ENCODE results near the gene POU6F2. TPM values are rescaled to one million over a fixed set of nuclear protein-coding genes. Genes with fewer than 3 reads are reported as not detected.

POU6F2 gene
- total and polyA plus RNA-seq, 2 donors (not counting 1 experiment from before 2014, with no cell fraction given) = under 0.01 TPM; not detected in 1

DNA sequence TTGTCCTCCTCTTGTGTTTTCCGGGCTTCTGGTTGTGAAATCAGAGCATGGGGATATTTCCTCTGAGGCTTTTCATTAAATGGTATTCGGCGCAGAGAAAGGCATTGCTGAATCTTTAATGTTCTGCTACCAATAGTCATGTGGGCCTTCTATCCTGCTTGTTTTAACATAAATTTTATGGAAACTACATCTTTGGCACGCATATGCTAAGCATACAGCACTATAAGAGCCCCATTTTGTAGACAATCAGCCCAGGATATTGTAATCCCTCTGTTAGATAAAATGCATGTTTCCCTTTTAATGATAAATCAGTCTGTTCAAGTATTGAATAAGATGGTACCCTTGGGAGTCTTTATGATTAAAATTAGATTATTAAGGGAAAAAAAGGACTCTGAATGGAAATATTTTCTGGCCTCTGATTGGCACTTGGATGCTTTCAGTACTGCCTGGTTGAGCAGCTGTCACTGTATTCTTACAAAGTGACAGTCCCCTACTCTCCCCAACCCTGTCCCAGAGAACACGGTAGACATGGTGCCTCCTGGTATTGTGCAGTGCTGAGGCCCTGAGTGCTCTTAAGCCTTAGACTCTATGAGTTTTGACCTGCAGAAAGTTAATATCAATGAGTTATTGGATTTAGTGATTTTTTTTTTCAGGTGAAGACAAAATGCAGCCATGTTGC is 256.3 kb downstream of the POU6F2 start:
- no peak for TF ChIP-seq EZH2 (IDR thresholded peaks at IDR 0.05; ENCODE audit: low read length, missing control alignments)
- TF ChIP-seq, protein P1, sequence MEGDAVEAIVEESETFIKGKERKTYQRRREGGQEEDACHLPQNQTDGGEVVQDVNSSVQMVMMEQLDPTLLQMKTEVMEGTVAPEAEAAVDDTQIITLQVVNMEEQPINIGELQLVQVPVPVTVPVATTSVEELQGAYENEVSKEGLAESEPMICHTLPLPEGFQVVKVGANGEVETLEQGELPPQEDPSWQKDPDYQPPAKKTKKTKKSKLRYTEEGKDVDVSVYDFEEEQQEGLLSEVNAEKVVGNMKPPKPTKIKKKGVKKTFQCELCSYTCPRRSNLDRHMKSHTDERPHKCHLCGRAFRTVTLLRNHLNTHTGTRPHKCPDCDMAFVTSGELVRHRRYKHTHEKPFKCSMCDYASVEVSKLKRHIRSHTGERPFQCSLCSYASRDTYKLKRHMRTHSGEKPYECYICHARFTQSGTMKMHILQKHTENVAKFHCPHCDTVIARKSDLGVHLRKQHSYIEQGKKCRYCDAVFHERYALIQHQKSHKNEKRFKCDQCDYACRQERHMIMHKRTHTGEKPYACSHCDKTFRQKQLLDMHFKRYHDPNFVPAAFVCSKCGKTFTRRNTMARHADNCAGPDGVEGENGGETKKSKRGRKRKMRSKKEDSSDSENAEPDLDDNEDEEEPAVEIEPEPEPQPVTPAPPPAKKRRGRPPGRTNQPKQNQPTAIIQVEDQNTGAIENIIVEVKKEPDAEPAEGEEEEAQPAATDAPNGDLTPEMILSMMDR (conservative IDR thresholded peaks at IDR 0.05 in 1 of 2, IDR thresholded peaks at IDR 0.05 in 1 of 2; ENCODE audit: low read depth in 1 of 2, low read length in 2 of 2) = no peak
- H3K27me3 ChIP-seq (ENCODE audit: control insufficient read depth, insufficient read depth, low read length) = no peaks in the 10 kb centered on the region
- DNase-seq (ENCODE audit: low read depth in 2 of 2) = no peak

DNA sequence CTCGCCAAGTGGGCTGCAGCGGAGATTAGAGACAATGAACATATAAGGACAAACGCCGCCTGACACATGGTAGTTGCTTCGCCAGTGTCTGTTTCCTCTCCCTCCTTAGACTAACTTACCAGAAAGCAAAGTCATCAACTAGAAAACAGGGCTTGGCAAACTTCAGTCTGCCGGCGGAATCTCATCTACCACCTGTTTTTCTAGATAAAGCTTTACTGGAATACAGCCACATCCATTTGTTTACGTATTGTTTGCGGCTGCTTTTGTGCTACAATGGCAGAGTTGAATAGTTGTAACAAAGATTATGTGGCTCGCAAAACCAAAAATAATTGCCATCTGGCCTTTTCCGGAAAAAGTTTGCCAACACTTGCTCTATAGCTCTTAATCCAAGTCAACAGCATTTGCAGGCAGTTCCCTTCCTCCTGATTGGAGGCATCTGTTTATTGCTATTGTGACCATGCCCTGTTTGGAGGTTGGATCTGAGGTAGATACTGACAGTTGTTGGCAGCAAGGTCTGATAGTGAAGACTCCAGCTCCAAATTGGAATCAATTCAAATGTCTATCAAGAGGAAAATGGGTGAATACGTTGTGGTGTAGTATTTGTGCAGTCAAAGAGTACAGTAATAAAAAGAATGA is 260.6 kb downstream of the POU6F2 start:
- no peak overlapping the region for H3K4me2 ChIP-seq (ENCODE audit: extremely low read depth, insufficient read depth, low read length)
- H3K9me3 ChIP-seq (ENCODE audit: control insufficient read depth, insufficient read depth, low read depth, low read length) = no peaks in the 10 kb centered on the region
- no peaks in the 10 kb centered on the region for H3K4me1 ChIP-seq (ENCODE audit: control insufficient read depth, extremely low read depth, insufficient read depth, low read length)
- no peaks in the 10 kb centered on the region for H3K79me2 ChIP-seq (ENCODE audit: control insufficient read depth, insufficient read depth, low read length)
- H2AFZ ChIP-seq (ENCODE audit: low read length) = no peak overlapping the region
- DNase-seq (ENCODE audit: low read depth in 2 of 2) = no peak
- H3K27ac ChIP-seq (ENCODE audit: insufficient read depth, low read length) = no peak overlapping the region
- no peak overlapping the region for H3K4me3 ChIP-seq (replicated peaks in 1 of 4; ENCODE audit: control extremely low read depth in 1 of 4, insufficient read depth in 1 of 4, low read depth in 3 of 4, low read length in 4 of 4)
- no peaks in the 10 kb centered on the region for H3K27me3 ChIP-seq (ENCODE audit: control insufficient read depth, insufficient read depth, low read length)
- TF ChIP-seq, protein P1 (conservative IDR thresholded peaks at IDR 0.05 in 1 of 2, IDR thresholded peaks at IDR 0.05 in 1 of 2; ENCODE audit: low read depth in 1 of 2, low read length in 2 of 2) = no peak
- H4K20me1 ChIP-seq (ENCODE audit: control insufficient read depth, extremely low read depth, insufficient read depth, low read length) = no peaks in the 10 kb centered on the region
- no peaks in the 10 kb centered on the region for H3K36me3 ChIP-seq (ENCODE audit: control insufficient read depth, insufficient read depth, low read length)
- H3K9ac ChIP-seq (ENCODE audit: insufficient read depth, low read length) = no peak overlapping the region

More for the DNA sequence above, 256.3 kb downstream of the POU6F2 start:
- no peak overlapping the region for H3K4me2 ChIP-seq (ENCODE audit: extremely low read depth, insufficient read depth, low read length)
- no peak overlapping the region for H3K27ac ChIP-seq (ENCODE audit: insufficient read depth, low read length)
- no peak overlapping the region for H3K9ac ChIP-seq (ENCODE audit: insufficient read depth, low read length)
- H3K9me3 ChIP-seq (ENCODE audit: control insufficient read depth, insufficient read depth, low read depth, low read length) = no peaks in the 10 kb centered on the region
- no peaks in the 10 kb centered on the region for H3K4me1 ChIP-seq (ENCODE audit: control insufficient read depth, extremely low read depth, insufficient read depth, low read length)
- H2AFZ ChIP-seq (ENCODE audit: low read length) = no peak overlapping the region
- H3K4me3 ChIP-seq (replicated peaks in 1 of 4; ENCODE audit: control extremely low read depth in 1 of 4, insufficient read depth in 1 of 4, low read depth in 3 of 4, low read length in 4 of 4) = no peak overlapping the region
- no peaks in the 10 kb centered on the region for H4K20me1 ChIP-seq (ENCODE audit: control insufficient read depth, extremely low read depth, insufficient read depth, low read length)
- H3K36me3 ChIP-seq (ENCODE audit: control insufficient read depth, insufficient read depth, low read length) = no peaks in the 10 kb centered on the region
- H3K79me2 ChIP-seq (ENCODE audit: control insufficient read depth, insufficient read depth, low read length) = no peaks in the 10 kb centered on the region

DNA sequence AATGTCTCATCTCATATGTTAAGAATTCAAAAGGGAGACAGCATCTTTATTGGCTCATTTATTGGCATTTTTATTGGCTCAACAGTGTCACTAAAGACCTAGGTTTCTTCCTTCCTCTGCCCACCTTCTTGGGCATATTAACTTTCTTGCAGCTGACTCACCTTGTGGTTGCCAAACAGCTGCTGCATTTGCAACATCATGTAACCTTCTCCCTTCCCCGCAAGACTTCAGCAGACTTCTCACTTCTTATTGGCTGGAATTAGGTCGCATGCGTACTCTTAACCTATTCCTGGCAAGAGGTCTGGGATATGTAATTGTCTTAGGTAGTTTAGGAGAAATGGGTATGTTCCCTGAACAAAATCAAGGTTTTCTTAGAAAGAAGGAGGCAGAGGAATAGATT is 263.2 kb downstream of the POU6F2 start:
- H3K27ac ChIP-seq (ENCODE audit: insufficient read depth, low read length) = no peak overlapping the region
- TF ChIP-seq, protein P1 (conservative IDR thresholded peaks at IDR 0.05 in 1 of 2, IDR thresholded peaks at IDR 0.05 in 1 of 2; ENCODE audit: low read depth in 1 of 2, low read length in 2 of 2) = no peak
- TF ChIP-seq EZH2 (IDR thresholded peaks at IDR 0.05; ENCODE audit: low read length, missing control alignments) = no peak

More for the DNA sequence above, 263.2 kb downstream of the POU6F2 start:
- DNase-seq (ENCODE audit: low read depth in 2 of 2) = no peak
- Histone ChIP-seq H3K79me2 (ENCODE audit: control insufficient read depth, insufficient read depth, low read length) (no peaks in the 10 kb centered on the region), H2AFZ (ENCODE audit: low read length) (no peak overlapping the region), H3K4me3 (replicated peaks in 1 of 4; ENCODE audit: control extremely low read depth in 1 of 4, insufficient read depth in 1 of 4, low read depth in 3 of 4, low read length in 4 of 4) (no peak overlapping the region), H4K20me1 (ENCODE audit: control insufficient read depth, extremely low read depth, insufficient read depth, low read length) (no peaks in the 10 kb centered on the region), H3K36me3 (ENCODE audit: control insufficient read depth, insufficient read depth, low read length) (no peaks in the 10 kb centered on the region), H3K9ac (ENCODE audit: insufficient read depth, low read length) (no peak overlapping the region), H3K27me3 (ENCODE audit: control insufficient read depth, insufficient read depth, low read length) (no peaks in the 10 kb centered on the region), H3K9me3 (ENCODE audit: control insufficient read depth, insufficient read depth, low read depth, low read length) (no peaks in the 10 kb centered on the region), H3K4me2 (ENCODE audit: extremely low read depth, insufficient read depth, low read length) (no peak overlapping the region), H3K4me1 (ENCODE audit: control insufficient read depth, extremely low read depth, insufficient read depth, low read length) (no peaks in the 10 kb centered on the region)

Measured in fibroblast of lung (primary cell).